Activated CD8-positive, alpha-beta T cell treated with anti-CD3 and anti-CD28 coated beads for 36 hours (primary cell): ENCODE results near the gene NDUFV2. TPM values are rescaled to one million over a fixed set of nuclear protein-coding genes. Genes with fewer than 3 reads are reported as not detected.

Experiments used
- ATAC-seq: fragments of 200-7000 bp; cut with Tn5 transposase; one replicate; pipeline ENCODE4 v1.10.0; 2021; ENCODE audit warnings: mild to moderate bottlenecking, moderate library complexity
- CTCF ChIA-PET: fragments of 350-600 bp; sonication (Branson Sonifier 250); formaldehyde crosslinking; loops from one replicate; lab custom pipeline; 2021; ENCODE audit warnings: antibody characterized with exemption; lab: Charles Lee
- POLR2A ChIA-PET: fragments of 350-600 bp; sonication (Branson Sonifier 250); formaldehyde crosslinking; loops from one replicate; lab custom pipeline; 2021; ENCODE audit warnings: antibody characterized with exemption; lab: Charles Lee
- DNase-seq: peaks from one replicate; pipeline ENCODE4 v3.0.0-alpha.2; 2020
- H3K27ac Mint-ChIP-seq: one replicate; pipeline ENCODE4 v1.8.0; 2021; ENCODE audit warnings: mild to moderate bottlenecking, mixed read lengths
- H3K27me3 Mint-ChIP-seq: one replicate; pipeline ENCODE4 v1.8.0; 2021; ENCODE audit warnings: mixed read lengths
- H3K36me3 Mint-ChIP-seq: one replicate; pipeline ENCODE4 v1.8.0; 2021; ENCODE audit warnings: low read depth, mixed read lengths
- H3K4me1 Mint-ChIP-seq: one replicate; pipeline ENCODE4 v1.8.0; 2021; ENCODE audit warnings: low read depth, mixed read lengths
- H3K4me3 Mint-ChIP-seq: one replicate; pipeline ENCODE4 v1.8.0; 2021; ENCODE audit warnings: mild to moderate bottlenecking, moderate library complexity, mixed read lengths
- H3K9me3 Mint-ChIP-seq: one replicate; pipeline ENCODE4 v1.8.0; 2021; ENCODE audit warnings: mixed read lengths
- intact Hi-C: fragments of 100-400 bp; cut with micrococcal nuclease; formaldehyde crosslinking; loops from one replicate; pipeline ENCODE4 v1.10.0; 2022
- total RNA-seq, 2 experiments: library from RNA; stranded (reverse); gene quantifications; one replicate each; pipeline ENCODE4 v1.2.3, GENCODE V29; 2021
- TF ChIP-seq, protein P1 (sequence below): fragments of 200-600 bp; IDR thresholded peaks from one replicate; pipeline ENCODE4 v1.8.0; 2022; ENCODE audit warnings: antibody characterized with exemption, mild to moderate bottlenecking

NDUFV2 gene
- total RNA-seq, 2 experiments from 2014 or later, result 324 to 332 TPM

DNA sequence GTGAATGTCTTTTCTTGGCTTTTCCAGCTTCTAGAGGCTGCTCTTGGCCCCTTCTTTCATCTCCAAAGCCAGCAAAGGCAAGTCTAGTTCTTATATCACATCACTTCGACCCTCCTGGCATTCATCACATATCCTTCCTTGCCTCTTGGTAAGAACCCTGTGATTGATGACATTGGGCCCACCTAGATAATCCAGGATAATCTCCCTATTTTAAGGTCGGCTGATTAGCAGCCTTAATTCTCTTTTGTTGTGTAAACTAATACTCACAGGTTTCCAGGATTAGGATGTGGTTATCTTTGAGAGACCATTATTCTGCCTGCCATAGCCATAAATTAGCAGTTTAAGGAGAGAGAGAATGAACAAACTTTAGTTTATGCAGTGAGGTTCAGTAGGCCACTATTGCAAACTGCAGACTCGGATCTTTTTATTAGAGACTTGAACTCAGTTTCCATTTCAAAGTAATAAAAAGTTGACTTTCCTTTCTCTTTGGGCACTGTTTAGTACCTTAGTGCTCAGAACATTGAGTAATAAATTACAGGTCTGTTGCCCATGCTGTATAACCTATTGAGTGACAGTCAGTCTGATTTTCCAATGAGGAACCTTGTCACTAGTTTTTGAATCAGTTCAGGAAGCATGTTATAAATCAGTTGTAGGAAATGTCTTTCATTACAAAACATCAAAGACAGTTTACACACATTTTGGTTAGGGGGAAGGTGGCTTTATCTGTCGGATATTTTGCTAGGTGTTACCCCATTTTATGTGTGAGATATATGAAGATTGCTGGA is 4.5 kb downstream of the NDUFV2 start:
- Mint-ChIP-seq H3K4me3 (peak overlapping the region; percentile 86), H3K27ac (peak overlapping the region; percentile 97), H3K27me3 (no peaks in the 10 kb centered on the region), H3K9me3 (no peaks in the 10 kb centered on the region), H3K4me1 (peaks cover 66% of the 10 kb centered on the region), H3K36me3 (peaks cover 86% of the 10 kb centered on the region)
- CTCF ChIA-PET, result interaction anchor here (1.1 to 1.9 kb wide), 2 partner anchors 11 to 24 kb away, joined by 3 to 8 read pairs; no protein-coding TSS in a partner anchor
- DNase-seq (no peak), ATAC-seq (no peak)
- TF ChIP-seq, protein P1, sequence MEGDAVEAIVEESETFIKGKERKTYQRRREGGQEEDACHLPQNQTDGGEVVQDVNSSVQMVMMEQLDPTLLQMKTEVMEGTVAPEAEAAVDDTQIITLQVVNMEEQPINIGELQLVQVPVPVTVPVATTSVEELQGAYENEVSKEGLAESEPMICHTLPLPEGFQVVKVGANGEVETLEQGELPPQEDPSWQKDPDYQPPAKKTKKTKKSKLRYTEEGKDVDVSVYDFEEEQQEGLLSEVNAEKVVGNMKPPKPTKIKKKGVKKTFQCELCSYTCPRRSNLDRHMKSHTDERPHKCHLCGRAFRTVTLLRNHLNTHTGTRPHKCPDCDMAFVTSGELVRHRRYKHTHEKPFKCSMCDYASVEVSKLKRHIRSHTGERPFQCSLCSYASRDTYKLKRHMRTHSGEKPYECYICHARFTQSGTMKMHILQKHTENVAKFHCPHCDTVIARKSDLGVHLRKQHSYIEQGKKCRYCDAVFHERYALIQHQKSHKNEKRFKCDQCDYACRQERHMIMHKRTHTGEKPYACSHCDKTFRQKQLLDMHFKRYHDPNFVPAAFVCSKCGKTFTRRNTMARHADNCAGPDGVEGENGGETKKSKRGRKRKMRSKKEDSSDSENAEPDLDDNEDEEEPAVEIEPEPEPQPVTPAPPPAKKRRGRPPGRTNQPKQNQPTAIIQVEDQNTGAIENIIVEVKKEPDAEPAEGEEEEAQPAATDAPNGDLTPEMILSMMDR, result no peak
- POLR2A ChIA-PET, result interaction anchor here (0.7 to 8.2 kb wide), 7 partner anchors 9 to 33 kb away, joined by 4 to 155 read pairs (median 24); partner anchors contain the start of gene ANKRD12
- intact Hi-C loops, result no loop called here

DNA sequence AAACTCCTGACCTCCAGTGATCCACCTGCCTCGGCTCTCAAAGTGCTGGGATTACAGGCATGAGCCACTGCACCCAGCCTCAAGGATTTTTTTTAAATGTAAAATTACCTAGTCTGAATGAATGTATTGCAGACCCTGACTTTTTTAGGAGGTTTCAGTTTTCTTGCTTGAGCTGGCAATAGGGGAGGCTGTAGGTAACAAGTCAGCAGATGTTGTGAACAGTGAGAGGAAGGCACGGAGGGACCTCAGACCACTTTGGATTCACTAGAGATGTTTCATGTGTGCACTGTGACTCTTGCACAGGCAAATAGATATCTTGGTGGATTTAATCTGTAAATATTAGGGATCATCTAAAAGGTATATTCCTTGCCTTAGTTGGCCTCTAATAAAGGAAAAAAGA is 6.4 kb downstream of the NDUFV2 start:
- H3K4me3 Mint-ChIP-seq, result peak overlapping the region; percentile 46
- peaks cover 92% of the 10 kb centered on the region for H3K36me3 Mint-ChIP-seq
- H3K9me3 Mint-ChIP-seq, result peaks cover 2% of the 10 kb centered on the region
- peak; percentile 53 for ATAC-seq
- TF ChIP-seq, protein P1, result no peak
- H3K27ac Mint-ChIP-seq, result peak overlapping the region; percentile 76
- ChIA-PET CTCF (interaction anchor here (0.9 to 4.6 kb wide), 7 partner anchors 9 to 39 kb away, joined by 3 to 31 read pairs (median 7); no protein-coding TSS in a partner anchor), POLR2A (interaction anchor here (1.1 to 17.1 kb wide), 9 partner anchors 7 to 36 kb away, joined by 3 to 278 read pairs (median 10); partner anchors contain the start of genes ANKRD12 and NDUFV2)
- no peak for DNase-seq
- peaks cover 81% of the 10 kb centered on the region for H3K4me1 Mint-ChIP-seq
- H3K27me3 Mint-ChIP-seq, result no peaks in the 10 kb centered on the region
- intact Hi-C loops, result no loop called here

DNA sequence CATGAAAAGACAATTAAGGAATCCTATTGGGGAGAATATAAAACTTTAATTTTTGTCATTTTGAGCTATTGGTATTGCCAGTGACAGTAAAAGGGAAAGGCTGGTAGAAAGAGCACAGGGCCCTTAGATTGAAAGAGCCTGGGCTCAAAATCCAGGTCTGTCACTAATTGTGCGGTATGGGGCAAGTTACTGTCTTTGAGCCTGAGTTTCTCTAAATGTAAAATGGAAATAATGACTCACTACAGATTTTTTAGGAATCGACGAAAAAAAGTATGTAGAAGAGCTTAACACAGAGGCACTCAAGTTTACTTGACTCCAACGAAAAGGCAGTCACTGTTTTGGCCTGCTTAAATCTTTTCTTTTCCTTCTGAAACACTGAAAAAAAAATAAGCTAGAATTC is 7.0 kb downstream of the NDUFV2 start:
- Mint-ChIP-seq H3K27ac (peak overlapping the region; percentile 76), H3K9me3 (peaks cover 2% of the 10 kb centered on the region), H3K4me1 (peaks cover 85% of the 10 kb centered on the region), H3K27me3 (no peaks in the 10 kb centered on the region), H3K4me3 (peak overlapping the region; percentile 46), H3K36me3 (peaks cover 88% of the 10 kb centered on the region)
- ChIA-PET CTCF (interaction anchor here (0.9 to 4.6 kb wide), 10 partner anchors 9 to 38 kb away, joined by 3 to 31 read pairs (median 6); no protein-coding TSS in a partner anchor), POLR2A (interaction anchor here (0.9 to 17.1 kb wide), 12 partner anchors 8 to 37 kb away, joined by 3 to 278 read pairs (median 8); partner anchors contain the start of genes ANKRD12 and NDUFV2)
- no peak for DNase-seq
- TF ChIP-seq, protein P1, result no peak
- ATAC-seq, result peak; percentile 37
- intact Hi-C loops, result no loop called here

DNA sequence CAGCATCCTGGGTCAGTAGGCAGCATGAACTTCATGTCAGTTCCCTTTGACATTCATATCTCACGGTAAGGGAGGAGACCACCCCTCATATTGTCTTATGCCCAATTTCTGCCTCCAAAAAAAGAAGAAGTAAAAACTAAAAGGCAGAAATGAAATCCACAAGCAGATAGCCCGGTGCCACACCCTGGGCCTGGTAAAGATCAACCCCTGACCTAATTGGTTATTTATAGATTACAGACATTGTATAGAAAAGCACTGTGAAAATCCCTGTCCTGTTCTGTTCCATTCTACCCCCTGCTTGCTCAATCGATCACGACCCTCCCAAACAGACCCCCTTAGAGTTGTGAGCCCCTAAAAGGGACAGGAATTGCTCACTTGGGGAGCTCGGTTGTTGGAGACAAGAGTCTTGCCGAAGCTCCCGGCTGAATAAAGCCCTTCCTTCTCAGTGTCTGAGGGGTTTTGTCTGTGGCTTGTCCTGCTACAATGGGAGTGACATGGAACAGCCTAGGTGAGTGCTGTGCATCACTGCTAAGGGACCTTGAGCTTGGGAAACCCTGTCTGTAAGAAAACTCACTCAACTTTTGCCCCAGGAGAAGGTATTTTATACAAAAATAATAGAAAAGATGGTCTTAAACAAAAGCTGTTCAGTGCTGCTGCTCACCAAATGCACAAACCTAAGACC is 11.1 kb downstream of the NDUFV2 start:
- Mint-ChIP-seq H3K9me3 (peaks cover 2% of the 10 kb centered on the region), H3K27ac (peak overlapping the region; percentile 62), H3K36me3 (peaks cover 73% of the 10 kb centered on the region), H3K4me1 (peaks cover 81% of the 10 kb centered on the region), H3K4me3 (peak overlapping the region; percentile 2), H3K27me3 (no peaks in the 10 kb centered on the region)
- ATAC-seq (no peak), DNase-seq (no peak)
- intact Hi-C loops, result no loop called here
- CTCF ChIA-PET, result interaction anchor here (0.7 to 1.6 kb wide), 3 partner anchors 21 to 40 kb away, joined by 3 to 4 read pairs (median 4); no protein-coding TSS in a partner anchor
- POLR2A ChIA-PET, result interaction anchor here (0.7 to 17.1 kb wide), 12 partner anchors 9 to 224 kb away, joined by 3 to 278 read pairs (median 6); partner anchors contain the start of genes ANKRD12 and NDUFV2
- TF ChIP-seq, protein P1, result no peak
